Activated naive CD4-positive, alpha-beta T cell treated with anti-CD3 and anti-CD28 coated beads for 36 hours (primary cell): ENCODE measurements around the gene PRKCSH. TPM values are rescaled to one million over a fixed set of nuclear protein-coding genes. Genes with fewer than 3 reads are reported as not detected.
"Not testable (repeated sequence)": the region's sequence is repeated elsewhere in the genome, so short reads cannot be mapped to it uniquely, and the experiment has no call there.

Experiments
- CTCF ChIA-PET: fragments of 350-600 bp; sonication (Branson Sonifier 250); formaldehyde crosslinking; loops from one replicate; lab custom pipeline; 2021; ENCODE audit warnings: antibody characterized with exemption; lab: Charles Lee
- DNase-seq: peaks from one replicate; pipeline ENCODE4 v3.0.0-alpha.2; 2020
- H3K27ac Mint-ChIP-seq: one replicate; pipeline ENCODE4 v1.8.0; 2021; ENCODE audit warnings: mild to moderate bottlenecking, mixed read lengths
- H3K27me3 Mint-ChIP-seq: one replicate; pipeline ENCODE4 v1.8.0; 2021; ENCODE audit warnings: low read depth, mixed read lengths
- H3K36me3 Mint-ChIP-seq: one replicate; pipeline ENCODE4 v1.8.0; 2021; ENCODE audit warnings: low read depth, mixed read lengths
- H3K4me1 Mint-ChIP-seq: one replicate; pipeline ENCODE4 v1.8.0; 2021; ENCODE audit warnings: low read depth, mixed read lengths
- H3K4me3 Mint-ChIP-seq: one replicate; pipeline ENCODE4 v1.8.0; 2021; ENCODE audit warnings: mild to moderate bottlenecking, moderate library complexity, mixed read lengths
- H3K9me3 Mint-ChIP-seq: one replicate; pipeline ENCODE4 v1.8.0; 2021; ENCODE audit warnings: mixed read lengths
- intact Hi-C: fragments of 100-400 bp; cut with micrococcal nuclease; formaldehyde crosslinking; loops from one replicate; pipeline ENCODE4 v1.15.1; 2023
- total RNA-seq, 2 experiments: library from RNA; stranded (reverse); gene quantifications; one replicate each; pipeline ENCODE4 v1.2.3, GENCODE V29; 2021

PRKCSH gene
- total RNA-seq, 2 experiments from 2014 or later: 234 to 237 TPM

GRCh38 chr19:11422163-11423065, 13.0 kb upstream of the PRKCSH start:
- Mint-ChIP-seq H3K27ac (no peak overlapping the region), H3K4me1 (peaks cover 41% of the 10 kb centered on the region), H3K36me3 (no peaks in the 10 kb centered on the region), H3K9me3 (no peaks in the 10 kb centered on the region), H3K27me3 (peaks cover 57% of the 10 kb centered on the region), H3K4me3 (peak overlapping the region; percentile 65)
- DNase-seq: peak; percentile 87
- intact Hi-C loops: loop anchor here (1.0 to 2.0 kb wide), 2 partner anchors 41 to 60 kb away; no protein-coding TSS in a partner anchor
- CTCF ChIA-PET: interaction anchor here (0.6 to 1.8 kb wide), 10 partner anchors 13 to 277 kb away, joined by 3 to 12 read pairs (median 4); partner anchors contain the start of genes ODAD3, PRKCSH and RAB3D

- Mint-ChIP-seq H3K4me3 (peak overlapping the region; percentile 65), H3K4me1 (peaks cover 41% of the 10 kb centered on the region), H3K36me3 (no peaks in the 10 kb centered on the region), H3K27ac (no peak overlapping the region), H3K9me3 (no peaks in the 10 kb centered on the region), H3K27me3 (peaks cover 53% of the 10 kb centered on the region)
- CTCF ChIA-PET: interaction anchor here (1.2 to 1.8 kb wide), 3 partner anchors 12 to 84 kb away, joined by 3 to 6 read pairs (median 5); partner anchors contain the start of genes ODAD3, PRKCSH and RAB3D
- DNase-seq: no peak
- intact Hi-C loops: loop anchor here (2.0 kb wide), 1 partner anchor 60 kb away; no protein-coding TSS in a partner anchor
Observed at GRCh38 chr19:11423164-11423790, 12.2 kb upstream of the PRKCSH start.

- Mint-ChIP-seq H3K4me1 (peaks cover 37% of the 10 kb centered on the region), H3K9me3 (no peaks in the 10 kb centered on the region), H3K27me3 (peaks cover 48% of the 10 kb centered on the region), H3K27ac (no peak overlapping the region), H3K4me3 (no peak overlapping the region), H3K36me3 (no peaks in the 10 kb centered on the region)
- intact Hi-C loops: loop anchor here (2.0 kb wide), 1 partner anchor 59 kb away; no protein-coding TSS in a partner anchor
- CTCF ChIA-PET: interaction anchor here (1.8 kb wide), 1 partner anchor 43 kb away, joined by 5 read pairs; no protein-coding TSS in a partner anchor
- DNase-seq: no peak
Observed at GRCh38 chr19:11423791-11424181, 11.6 kb upstream of the PRKCSH start.

GRCh38 chr19:11425719-11426457, 9.5 kb upstream of the PRKCSH start:
- Mint-ChIP-seq H3K36me3 (no peaks in the 10 kb centered on the region), H3K27me3 (peaks cover 31% of the 10 kb centered on the region), H3K4me1 (peaks cover 28% of the 10 kb centered on the region), H3K27ac (no peak overlapping the region), H3K9me3 (no peaks in the 10 kb centered on the region), H3K4me3 (no peak overlapping the region)
- CTCF ChIA-PET: no interaction called here
- intact Hi-C loops: no loop called here
- no peak for DNase-seq

GRCh38 chr19:11426656-11427055, 8.8 kb upstream of the PRKCSH start:
- Mint-ChIP-seq H3K36me3 (no peaks in the 10 kb centered on the region), H3K27me3 (peaks cover 23% of the 10 kb centered on the region), H3K4me1 (peaks cover 20% of the 10 kb centered on the region), H3K9me3 (no peaks in the 10 kb centered on the region), H3K4me3 (no peak overlapping the region), H3K27ac (no peak overlapping the region)
- CTCF ChIA-PET: no interaction called here
- no peak for DNase-seq
- intact Hi-C loops: no loop called here

- DNase-seq, H3K9me3 Mint-ChIP-seq, intact Hi-C loops, H3K27me3 Mint-ChIP-seq, CTCF ChIA-PET, H3K4me3 Mint-ChIP-seq, H3K27ac Mint-ChIP-seq: not testable (repeated sequence)
- Mint-ChIP-seq H3K36me3 (peaks cover 20% of the 10 kb centered on the region), H3K4me1 (peaks cover 22% of the 10 kb centered on the region)
Observed at GRCh38 chr19:11433526-11433925, 1.9 kb upstream of the PRKCSH start.

GRCh38 chr19:11434703-11435056, 755 bp upstream of the PRKCSH start:
- Mint-ChIP-seq H3K27me3 (no peaks in the 10 kb centered on the region), H3K4me1 (peaks cover 22% of the 10 kb centered on the region), H3K9me3 (no peaks in the 10 kb centered on the region), H3K4me3 (peak overlapping the region; percentile 100), H3K27ac (peak overlapping the region; percentile 93), H3K36me3 (peaks cover 25% of the 10 kb centered on the region)
- intact Hi-C loops: loop anchor here (1.0 kb wide), 8 partner anchors 48 to 345 kb away; partner anchors contain the start of genes CCDC159, ECSIT, LDLR and SPC24
- no peak for DNase-seq
- CTCF ChIA-PET: interaction anchor here (1.0 to 1.4 kb wide), 4 partner anchors 9 to 58 kb away, joined by 3 to 6 read pairs (median 4); no protein-coding TSS in a partner anchor

- peak; percentile 18 for DNase-seq
- H3K27me3 Mint-ChIP-seq: no peaks in the 10 kb centered on the region
- no peaks in the 10 kb centered on the region for H3K9me3 Mint-ChIP-seq
- CTCF ChIA-PET: interaction anchor here (0.6 to 1.4 kb wide), 6 partner anchors 8 to 60 kb away, joined by 3 to 6 read pairs (median 4); no protein-coding TSS in a partner anchor
- H3K36me3 Mint-ChIP-seq: peaks cover 29% of the 10 kb centered on the region
- peak overlapping the region; percentile 93 for H3K27ac Mint-ChIP-seq
- H3K4me1 Mint-ChIP-seq: peaks cover 24% of the 10 kb centered on the region
- intact Hi-C loops: loop anchor here (1.0 kb wide), 8 partner anchors 46 to 347 kb away; partner anchors contain the start of genes CCDC159, ECSIT, LDLR and SPC24
- H3K4me3 Mint-ChIP-seq: peak overlapping the region; percentile 100
Observed at GRCh38 chr19:11435833-11436313, 438 bp downstream of the PRKCSH start.

GRCh38 chr19:11437955-11438354, 2.5 kb downstream of the PRKCSH start:
- no peaks in the 10 kb centered on the region for H3K27me3 Mint-ChIP-seq
- H3K36me3 Mint-ChIP-seq: peaks cover 42% of the 10 kb centered on the region
- DNase-seq: no peak
- peaks cover 27% of the 10 kb centered on the region for H3K4me1 Mint-ChIP-seq
- H3K4me3 Mint-ChIP-seq: peak overlapping the region; percentile 39
- H3K27ac Mint-ChIP-seq: no peak overlapping the region
- intact Hi-C loops: no loop called here
- no peaks in the 10 kb centered on the region for H3K9me3 Mint-ChIP-seq
- CTCF ChIA-PET: no interaction called here

GRCh38 chr19:11444059-11444458, 8.6 kb downstream of the PRKCSH start:
- DNase-seq: no peak
- intact Hi-C loops: no loop called here
- CTCF ChIA-PET: interaction anchor here (0.6 to 1.4 kb wide), 4 partner anchors 9 to 236 kb away, joined by 3 to 6 read pairs (median 4); partner anchors contain the start of genes ODAD3 and PRKCSH
- Mint-ChIP-seq H3K4me3 (no peak overlapping the region), H3K4me1 (peaks cover 5% of the 10 kb centered on the region), H3K9me3 (no peaks in the 10 kb centered on the region), H3K27ac (no peak overlapping the region), H3K36me3 (peaks cover 32% of the 10 kb centered on the region), H3K27me3 (no peaks in the 10 kb centered on the region)

GRCh38 chr19:11445141-11445540, 9.7 kb downstream of the PRKCSH start:
- CTCF ChIA-PET: interaction anchor here (0.7 kb wide), 2 partner anchors 68 to 124 kb away, joined by 3 read pairs; no protein-coding TSS in a partner anchor
- peaks cover 35% of the 10 kb centered on the region for H3K36me3 Mint-ChIP-seq
- no peaks in the 10 kb centered on the region for H3K27me3 Mint-ChIP-seq
- intact Hi-C loops: no loop called here
- H3K27ac Mint-ChIP-seq: no peak overlapping the region
- H3K4me1 Mint-ChIP-seq: peaks cover 5% of the 10 kb centered on the region
- no peak overlapping the region for H3K4me3 Mint-ChIP-seq
- no peaks in the 10 kb centered on the region for H3K9me3 Mint-ChIP-seq
- DNase-seq: no peak
